NCI-H1048 (cell line): ENCODE results near the gene ASCL5.

Experiments
- DNase-seq: peaks from one replicate; lab custom pipeline; 2025; lab: John Stamatoyannopoulos, UW

The ASCL5 gene

GRCh38 chr1:201110616-201111015, 16.4 kb downstream of the ASCL5 start:
- no peak for DNase-seq

GRCh38 chr1:201110138-201110537, 16.8 kb downstream of the ASCL5 start:
- no peak for DNase-seq

- DNase-seq = no peak
Observed at GRCh38 chr1:201109651-201110050, 17.3 kb downstream of the ASCL5 start.

- DNase-seq = peak; percentile 73
Observed at GRCh38 chr1:201108614-201109013, 18.4 kb downstream of the ASCL5 start.

- no peak for DNase-seq
Observed at GRCh38 chr1:201105688-201106087, 21.3 kb downstream of the ASCL5 start.

GRCh38 chr1:201104141-201104540, 22.8 kb downstream of the ASCL5 start:
- DNase-seq = no peak

- DNase-seq = no peak
Observed at GRCh38 chr1:201103666-201104065, 23.3 kb downstream of the ASCL5 start.

GRCh38 chr1:201100169-201100930, 26.6 kb downstream of the ASCL5 start:
- no peak for DNase-seq

GRCh38 chr1:201098992-201099677, 27.8 kb downstream of the ASCL5 start:
- DNase-seq = no peak

GRCh38 chr1:201096977-201097856, 29.8 kb downstream of the ASCL5 start:
- no peak for DNase-seq

- no peak for DNase-seq
Observed at GRCh38 chr1:201096041-201096461, 30.9 kb downstream of the ASCL5 start.

- no peak for DNase-seq
Observed at GRCh38 chr1:201095581-201095980, 31.4 kb downstream of the ASCL5 start.

GRCh38 chr1:201094832-201095231, 32.2 kb downstream of the ASCL5 start:
- DNase-seq = no peak

GRCh38 chr1:201093962-201094361, 33.0 kb downstream of the ASCL5 start:
- no peak for DNase-seq

- no peak for DNase-seq
Observed at GRCh38 chr1:201093561-201093960, 33.4 kb downstream of the ASCL5 start.

- no peak for DNase-seq
Observed at GRCh38 chr1:201092738-201093137, 34.2 kb downstream of the ASCL5 start.

GRCh38 chr1:201091256-201091655, 35.7 kb downstream of the ASCL5 start:
- DNase-seq = no peak

GRCh38 chr1:201090541-201090940, 36.4 kb downstream of the ASCL5 start:
- no peak for DNase-seq

- DNase-seq = no peak
Observed at GRCh38 chr1:201089596-201089995, 37.4 kb downstream of the ASCL5 start.

- DNase-seq = no peak
Observed at GRCh38 chr1:201088901-201089525, 38.0 kb downstream of the ASCL5 start.

GRCh38 chr1:201088395-201088794, 38.6 kb downstream of the ASCL5 start:
- no peak for DNase-seq
